ENCODE results near the gene MLH3. TPM values are rescaled to one million over a fixed set of nuclear protein-coding genes. Genes with fewer than 3 reads are reported as not detected.
"Not testable (repeated sequence)": the region's sequence is repeated elsewhere in the genome, so short reads cannot be mapped to it uniquely, and the experiment has no call there.

Gene MLH3
- polyA plus RNA-seq, 1 experiment, result 5.7 TPM

DNA sequence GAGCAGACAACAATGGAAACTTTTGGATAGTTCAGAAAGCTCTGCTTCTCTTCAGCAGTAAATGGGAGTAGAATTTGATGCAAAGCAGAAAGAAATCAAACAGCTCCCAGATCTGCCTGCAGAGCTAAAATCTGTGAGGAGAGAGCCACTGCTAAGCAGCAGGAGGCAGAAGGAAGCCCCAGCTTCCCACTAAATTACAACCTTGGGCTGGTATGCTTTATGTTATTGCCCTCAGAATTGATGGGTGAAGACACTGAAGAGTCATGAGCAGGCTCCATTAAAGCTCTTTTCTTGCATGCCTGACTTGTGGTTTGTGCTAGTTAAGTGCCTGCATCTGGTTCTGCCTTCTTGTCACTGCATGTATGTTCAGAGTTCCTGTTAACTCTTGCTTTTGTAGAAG is 26.5 kb upstream of the MLH3 start:
- TF ChIP-seq, protein P1, sequence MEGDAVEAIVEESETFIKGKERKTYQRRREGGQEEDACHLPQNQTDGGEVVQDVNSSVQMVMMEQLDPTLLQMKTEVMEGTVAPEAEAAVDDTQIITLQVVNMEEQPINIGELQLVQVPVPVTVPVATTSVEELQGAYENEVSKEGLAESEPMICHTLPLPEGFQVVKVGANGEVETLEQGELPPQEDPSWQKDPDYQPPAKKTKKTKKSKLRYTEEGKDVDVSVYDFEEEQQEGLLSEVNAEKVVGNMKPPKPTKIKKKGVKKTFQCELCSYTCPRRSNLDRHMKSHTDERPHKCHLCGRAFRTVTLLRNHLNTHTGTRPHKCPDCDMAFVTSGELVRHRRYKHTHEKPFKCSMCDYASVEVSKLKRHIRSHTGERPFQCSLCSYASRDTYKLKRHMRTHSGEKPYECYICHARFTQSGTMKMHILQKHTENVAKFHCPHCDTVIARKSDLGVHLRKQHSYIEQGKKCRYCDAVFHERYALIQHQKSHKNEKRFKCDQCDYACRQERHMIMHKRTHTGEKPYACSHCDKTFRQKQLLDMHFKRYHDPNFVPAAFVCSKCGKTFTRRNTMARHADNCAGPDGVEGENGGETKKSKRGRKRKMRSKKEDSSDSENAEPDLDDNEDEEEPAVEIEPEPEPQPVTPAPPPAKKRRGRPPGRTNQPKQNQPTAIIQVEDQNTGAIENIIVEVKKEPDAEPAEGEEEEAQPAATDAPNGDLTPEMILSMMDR (IDR thresholded peaks at IDR 0.05; ENCODE audit: insufficient read depth, low read depth, low read length), result no peak
- H3K4me3 ChIP-seq (ENCODE audit: low read depth, low read length), result no peak overlapping the region
- no peak for DNase-seq (ENCODE audit: low read depth)
- CTCF ChIA-PET, result interaction anchor here (0.9 to 3.6 kb wide), 5 partner anchors 11 to 218 kb away, joined by 3 to 25 read pairs (median 3); partner anchors contain the start of gene RPS6KL1
- no peaks in the 10 kb centered on the region for H3K27me3 ChIP-seq (ENCODE audit: control insufficient read depth, insufficient read depth, low read length)
- no peaks in the 10 kb centered on the region for H3K36me3 ChIP-seq (ENCODE audit: control insufficient read depth, insufficient read depth, low read length)
- POLR2A ChIA-PET, result no interaction called here

DNA sequence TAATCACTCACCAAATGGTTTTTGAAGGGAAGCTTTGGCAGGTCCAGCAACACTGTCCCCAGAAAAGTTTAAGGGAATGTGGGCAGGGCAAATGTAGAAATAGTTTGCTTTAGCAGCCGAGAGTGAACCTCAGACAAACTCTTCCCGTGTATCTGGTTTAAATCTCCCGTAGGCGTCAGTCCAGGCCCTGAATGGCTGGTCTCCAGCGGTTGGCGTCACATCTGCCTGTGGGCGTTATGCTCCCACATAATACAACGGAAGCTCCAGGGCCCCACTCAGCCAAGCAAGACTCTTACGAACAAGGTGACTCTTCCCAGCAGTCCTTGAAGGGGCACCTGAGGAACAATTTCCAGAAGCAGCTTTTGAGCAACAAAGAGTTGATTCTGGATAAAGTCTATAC is 19.1 kb upstream of the MLH3 start:
- no peak for DNase-seq (ENCODE audit: low read depth)
- no peak overlapping the region for H3K4me3 ChIP-seq (ENCODE audit: low read depth, low read length)
- H3K27me3 ChIP-seq (ENCODE audit: control insufficient read depth, insufficient read depth, low read length), result no peaks in the 10 kb centered on the region
- H3K36me3 ChIP-seq (ENCODE audit: control insufficient read depth, insufficient read depth, low read length), result no peaks in the 10 kb centered on the region
- TF ChIP-seq, protein P1 (IDR thresholded peaks at IDR 0.05; ENCODE audit: insufficient read depth, low read depth, low read length), result no peak
- ChIA-PET POLR2A (interaction anchor here (0.6 kb wide), 1 partner anchor 147 kb away, joined by 7 read pairs; the partner anchor contains the start of gene RPS6KL1), CTCF (interaction anchor here (0.7 to 3.8 kb wide), 6 partner anchors 12 to 206 kb away, joined by 3 to 22 read pairs (median 4); no protein-coding TSS in a partner anchor)

DNA sequence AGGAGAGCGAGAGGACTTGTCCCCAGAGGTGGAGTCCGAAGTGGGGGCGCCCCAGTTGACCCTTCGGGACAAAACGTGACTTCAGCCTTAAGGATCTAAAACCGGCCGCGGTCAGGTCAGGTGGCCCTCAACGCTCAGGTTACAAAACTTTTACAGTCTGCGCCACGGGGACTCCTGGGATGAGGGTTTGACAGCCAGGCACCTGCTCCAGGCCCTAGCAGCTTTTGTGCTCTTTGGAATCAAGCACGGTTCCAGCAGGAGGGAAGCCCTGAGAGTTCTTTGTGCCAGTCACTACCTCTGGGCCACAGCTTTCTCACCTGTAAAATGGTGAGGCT is 18.5 kb upstream of the MLH3 start:
- no peak for DNase-seq (ENCODE audit: low read depth)
- Histone ChIP-seq H3K36me3 (ENCODE audit: control insufficient read depth, insufficient read depth, low read length) (no peaks in the 10 kb centered on the region), H3K4me3 (ENCODE audit: low read depth, low read length) (peak overlapping the region; percentile 54), H3K27me3 (ENCODE audit: control insufficient read depth, insufficient read depth, low read length) (no peaks in the 10 kb centered on the region)
- ChIA-PET CTCF (interaction anchor here (0.7 to 3.8 kb wide), 9 partner anchors 12 to 206 kb away, joined by 3 to 22 read pairs (median 4); no protein-coding TSS in a partner anchor), POLR2A (interaction anchor here (0.6 kb wide), 1 partner anchor 147 kb away, joined by 7 read pairs; the partner anchor contains the start of gene RPS6KL1)
- TF ChIP-seq, protein P1 (IDR thresholded peaks at IDR 0.05; ENCODE audit: insufficient read depth, low read depth, low read length), result no peak

DNA sequence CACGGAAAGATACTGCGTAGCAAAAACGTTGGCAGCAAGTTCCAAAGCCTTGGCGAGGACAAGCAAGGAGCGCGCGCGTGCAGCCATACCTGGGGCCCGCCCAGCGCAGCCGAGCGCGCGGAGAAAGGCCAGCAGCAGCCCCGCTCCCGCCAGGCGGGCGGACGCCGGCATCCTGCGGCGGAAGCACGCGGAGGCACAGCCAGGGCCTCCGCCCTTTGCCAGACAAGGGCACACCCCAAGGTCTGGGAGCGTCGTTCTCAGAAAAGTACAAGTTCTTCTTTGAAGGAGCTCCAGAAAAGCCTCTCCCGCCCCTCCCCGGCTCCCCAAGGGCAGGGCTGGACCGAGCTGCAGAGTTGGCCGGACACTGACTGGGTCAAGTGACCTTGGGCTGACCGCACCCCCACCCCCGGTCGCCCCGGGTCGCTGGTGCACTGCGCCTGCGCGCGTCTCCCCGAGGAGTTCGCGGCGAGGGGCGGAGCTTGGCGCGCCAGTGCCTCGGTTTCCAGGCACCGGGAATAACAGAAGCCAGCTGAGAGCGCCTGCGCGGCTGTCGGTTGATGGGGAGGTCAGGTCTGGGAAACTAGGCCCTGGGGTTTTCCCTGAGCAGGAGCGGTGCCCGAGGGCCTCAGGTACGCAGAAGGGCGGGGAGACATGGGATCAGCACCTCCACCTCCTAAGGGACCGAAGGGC is 18.0 kb upstream of the MLH3 start, which contains the start of gene ZC2HC1C:
TSS of gene ZC2HC1C (plus strand) at position 521 of the 690 bp plus-strand sequence. CDS start 933 bp downstream, outside the sequence.
- Histone ChIP-seq H3K4me3 (ENCODE audit: low read depth, low read length) (peak within 1 kb of the TSS; percentile 54), H3K27me3 (ENCODE audit: control insufficient read depth, insufficient read depth, low read length) (no peaks in the 10 kb centered on the region), H3K36me3 (ENCODE audit: control insufficient read depth, insufficient read depth, low read length) (no peaks in the 10 kb centered on the region)
- TF ChIP-seq, protein P1 (IDR thresholded peaks at IDR 0.05; ENCODE audit: insufficient read depth, low read depth, low read length), result no peak
- no peak for DNase-seq (ENCODE audit: low read depth)
- ChIA-PET CTCF (interaction anchor here (0.7 to 3.8 kb wide), 6 partner anchors 12 to 202 kb away, joined by 3 to 22 read pairs (median 5); no protein-coding TSS in a partner anchor), POLR2A (no interaction called here)

DNA sequence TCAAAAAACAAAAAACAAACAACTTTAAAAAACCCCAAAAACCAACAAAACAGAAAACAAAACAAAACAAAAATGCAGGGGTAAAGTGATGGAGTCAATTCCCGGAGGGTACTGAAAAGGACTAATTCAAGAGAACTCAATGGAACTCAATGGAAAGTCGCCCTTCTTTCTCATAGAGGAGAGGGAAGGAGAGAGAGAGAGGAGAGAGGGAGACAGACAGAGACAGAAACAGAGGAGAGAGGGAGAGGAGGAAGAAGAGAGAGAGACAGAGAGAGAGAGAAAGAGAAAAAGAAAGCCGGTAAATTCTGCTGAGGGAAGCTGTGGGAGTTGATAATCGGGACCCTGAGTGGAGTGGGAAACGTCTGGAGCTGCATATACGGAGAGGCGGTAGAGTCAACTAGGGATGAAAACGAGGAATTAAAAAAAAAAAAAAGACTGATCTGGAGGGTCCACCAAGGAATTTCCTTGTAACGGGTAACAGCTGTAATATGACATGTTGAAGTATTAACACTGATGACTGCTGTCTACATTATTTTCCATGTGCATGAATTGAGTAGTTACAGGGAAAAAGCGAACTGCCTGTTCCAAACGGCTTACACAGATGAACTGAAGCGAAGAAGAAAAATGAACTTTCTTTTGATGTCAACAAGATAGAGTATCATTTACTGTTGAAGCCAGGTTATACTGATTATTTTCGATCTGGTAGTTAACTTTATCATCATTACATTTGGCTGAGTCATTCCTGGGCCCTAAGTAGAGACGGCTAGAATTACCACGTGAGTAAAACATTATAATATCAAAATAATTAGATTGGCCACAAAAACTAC is 17.2 kb upstream of the MLH3 start:
- TF ChIP-seq, protein P1 (IDR thresholded peaks at IDR 0.05; ENCODE audit: insufficient read depth, low read depth, low read length), result no peak
- no peaks in the 10 kb centered on the region for H3K27me3 ChIP-seq (ENCODE audit: control insufficient read depth, insufficient read depth, low read length)
- POLR2A ChIA-PET, result interaction anchor here (0.7 kb wide), 1 partner anchor 451 kb away, joined by 6 read pairs; no protein-coding TSS in a partner anchor
- no peak for DNase-seq (ENCODE audit: low read depth)
- H3K36me3 ChIP-seq (ENCODE audit: control insufficient read depth, insufficient read depth, low read length), result no peaks in the 10 kb centered on the region
- CTCF ChIA-PET, result interaction anchor here (0.6 to 3.8 kb wide), 4 partner anchors 11 to 190 kb away, joined by 3 to 22 read pairs (median 4); no protein-coding TSS in a partner anchor
- peak overlapping the region; percentile 54 for H3K4me3 ChIP-seq (ENCODE audit: low read depth, low read length)

DNA sequence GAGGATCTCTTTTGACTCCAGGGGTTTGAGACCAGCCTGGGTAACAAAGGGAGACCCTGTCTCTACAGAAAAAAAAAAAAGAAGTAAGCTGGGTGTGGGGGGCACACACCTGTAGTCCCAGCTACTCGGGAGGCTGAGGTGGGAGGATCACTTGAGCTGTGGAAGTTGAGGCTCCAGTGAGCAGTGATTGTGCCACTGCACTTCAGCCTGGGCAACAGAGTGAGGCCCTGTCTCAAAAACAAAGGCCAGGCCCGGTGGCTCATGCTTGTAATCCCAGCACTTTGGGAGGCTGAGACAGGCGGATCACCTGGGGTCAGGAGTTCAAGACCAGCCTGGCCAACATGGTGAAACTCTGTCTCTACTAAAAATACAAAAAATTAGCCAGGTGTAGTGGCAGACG is 16.5 kb upstream of the MLH3 start:
- DNase-seq (ENCODE audit: low read depth); POLR2A ChIA-PET; H3K27me3 ChIP-seq (ENCODE audit: control insufficient read depth, insufficient read depth, low read length); H3K4me3 ChIP-seq (ENCODE audit: low read depth, low read length); H3K36me3 ChIP-seq (ENCODE audit: control insufficient read depth, insufficient read depth, low read length): not testable (repeated sequence)
- CTCF ChIA-PET, result interaction anchor here (0.6 kb wide), 2 partner anchors 13 to 123 kb away, joined by 3 read pairs; no protein-coding TSS in a partner anchor

Data from BJ (cell line).